OCI-LY3 (cell line): Measurements from ENCODE around the gene TRAPPC12.

Source experiments
- EZH2phosphoT487 ChIP-seq: fragments of 200-600 bp; shearing (Covaris generic); IDR thresholded peaks from 2 replicates; pipeline ENCODE4 v1.6.1; 2018; ENCODE audit warnings: antibody characterized with exemption, mixed run types, low read depth
- TF ChIP-seq, protein P1 (sequence below): fragments of 200-600, 300-600 bp; sonication (generic); IDR thresholded peaks from 2 replicates; pipeline ENCODE4 v1.5.1; 2014; ENCODE audit warnings: antibody characterized with exemption, low read length, low read depth

- TF ChIP-seq, protein P1, sequence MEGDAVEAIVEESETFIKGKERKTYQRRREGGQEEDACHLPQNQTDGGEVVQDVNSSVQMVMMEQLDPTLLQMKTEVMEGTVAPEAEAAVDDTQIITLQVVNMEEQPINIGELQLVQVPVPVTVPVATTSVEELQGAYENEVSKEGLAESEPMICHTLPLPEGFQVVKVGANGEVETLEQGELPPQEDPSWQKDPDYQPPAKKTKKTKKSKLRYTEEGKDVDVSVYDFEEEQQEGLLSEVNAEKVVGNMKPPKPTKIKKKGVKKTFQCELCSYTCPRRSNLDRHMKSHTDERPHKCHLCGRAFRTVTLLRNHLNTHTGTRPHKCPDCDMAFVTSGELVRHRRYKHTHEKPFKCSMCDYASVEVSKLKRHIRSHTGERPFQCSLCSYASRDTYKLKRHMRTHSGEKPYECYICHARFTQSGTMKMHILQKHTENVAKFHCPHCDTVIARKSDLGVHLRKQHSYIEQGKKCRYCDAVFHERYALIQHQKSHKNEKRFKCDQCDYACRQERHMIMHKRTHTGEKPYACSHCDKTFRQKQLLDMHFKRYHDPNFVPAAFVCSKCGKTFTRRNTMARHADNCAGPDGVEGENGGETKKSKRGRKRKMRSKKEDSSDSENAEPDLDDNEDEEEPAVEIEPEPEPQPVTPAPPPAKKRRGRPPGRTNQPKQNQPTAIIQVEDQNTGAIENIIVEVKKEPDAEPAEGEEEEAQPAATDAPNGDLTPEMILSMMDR = no peak
- TF ChIP-seq EZH2phosphoT487 = no peak
Measured at GRCh38 chr2:3424171-3424795, 44.8 kb downstream of the TRAPPC12 start.
